Pulmonary artery endothelial cell (primary cell): ENCODE data around the gene ADAMTS7. TPM values are rescaled to one million over a fixed set of nuclear protein-coding genes. Genes with fewer than 3 reads are reported as not detected.
A peak's percentile ranks its signal among the peaks of the same experiment; 100 is the strongest.
"Not testable (repeated sequence)": the region's sequence is repeated elsewhere in the genome, so short reads cannot be mapped to it uniquely, and the experiment has no call there.

Source experiments
- DNase-seq: peaks from one replicate; pipeline ENCODE4 v3.0.0-alpha.2; 2011; ENCODE audit warnings: low read depth, low spot score
- total RNA-seq: library from RNA; depleted of rRNA; stranded (reverse); fragments of >200 nt; gene quantifications from 2 replicates; pipeline ENCODE4 v1.2.3, GENCODE V29; 2014

Gene ADAMTS7
- total RNA-seq, 1 donor from 2014 or later, result 6.6 TPM

- no peak for DNase-seq
Measured at GRCh38 chr15:78767331-78767951, 43.8 kb downstream of the ADAMTS7 start.

GRCh38 chr15:78766641-78767071, 44.6 kb downstream of the ADAMTS7 start:
- DNase-seq, result not testable (repeated sequence)

GRCh38 chr15:78766041-78766440, 45.2 kb downstream of the ADAMTS7 start:
- no peak for DNase-seq

GRCh38 chr15:78765154-78765860, 46.0 kb downstream of the ADAMTS7 start:
- DNase-seq, result not testable (repeated sequence)

GRCh38 chr15:78764340-78765153, 46.7 kb downstream of the ADAMTS7 start:
- DNase-seq, result not testable (repeated sequence)

GRCh38 chr15:78763796-78764241, 47.4 kb downstream of the ADAMTS7 start:
- DNase-seq, result no peak

- DNase-seq, result no peak
Measured at GRCh38 chr15:78762985-78763795, 48.1 kb downstream of the ADAMTS7 start.

- not testable (repeated sequence) for DNase-seq
Measured at GRCh38 chr15:78762386-78762961, 48.8 kb downstream of the ADAMTS7 start.

- DNase-seq, result no peak
Measured at GRCh38 chr15:78761891-78762385, 49.3 kb downstream of the ADAMTS7 start.

- DNase-seq, result not testable (repeated sequence)
Measured at GRCh38 chr15:78761475-78761874, 49.8 kb downstream of the ADAMTS7 start.

GRCh38 chr15:78761020-78761419, 50.2 kb downstream of the ADAMTS7 start:
- DNase-seq, result no peak

- DNase-seq, result not testable (repeated sequence)
Measured at GRCh38 chr15:78760091-78760882, 51.0 kb downstream of the ADAMTS7 start.

GRCh38 chr15:78759361-78759998, 51.8 kb downstream of the ADAMTS7 start:
- DNase-seq, result not testable (repeated sequence)

GRCh38 chr15:78758486-78759200, 52.6 kb downstream of the ADAMTS7 start:
- DNase-seq, result not testable (repeated sequence)

- DNase-seq, result not testable (repeated sequence)
Measured at GRCh38 chr15:78758084-78758483, 53.2 kb downstream of the ADAMTS7 start.

- DNase-seq, result no peak
Measured at GRCh38 chr15:78757636-78757905, 53.7 kb downstream of the ADAMTS7 start.

- DNase-seq, result peak; percentile 51
Measured at GRCh38 chr15:78756781-78757635, 54.3 kb downstream of the ADAMTS7 start.
